H9 (cell line): ENCODE measurements around the gene ATRX. TPM values are rescaled to one million over a fixed set of nuclear protein-coding genes. Genes with fewer than 3 reads are reported as not detected.

Experiments used
- DNase-seq: peaks from one replicate; pipeline ENCODE4 v3.0.0-alpha.2; 2017
- H2AFZ ChIP-seq: one replicate; pipeline ENCODE4 v1.6.1; 2013; ENCODE audit warnings: mild to moderate bottlenecking, low read length, control low read depth, moderate library complexity
- H2AK5ac ChIP-seq: 2 replicates; pipeline ENCODE4 v1.6.1; 2013; ENCODE audit warnings: low read length, control low read depth, mixed read lengths; ENCODE audit not compliant: insufficient read length
- H2BK120ac ChIP-seq: one replicate; pipeline ENCODE4 v1.6.1; 2013; ENCODE audit warnings: low read depth, mild to moderate bottlenecking, low read length, control low read depth, inconsistent platforms; ENCODE audit not compliant: poor library complexity, severe bottlenecking
- H2BK12ac ChIP-seq: 2 replicates; pipeline ENCODE4 v1.6.1; 2013; ENCODE audit warnings: low read length, control low read depth, mixed read lengths, low read depth; ENCODE audit not compliant: insufficient read length
- H2BK15ac ChIP-seq: 2 replicates; pipeline ENCODE4 v1.6.1; 2013; ENCODE audit warnings: low read depth, low read length, control low read depth
- H2BK20ac ChIP-seq: one replicate; pipeline ENCODE4 v1.6.1; 2013; ENCODE audit warnings: low read depth, mild to moderate bottlenecking, low read length, control low read depth, inconsistent platforms; ENCODE audit not compliant: poor library complexity, severe bottlenecking
- H2BK5ac ChIP-seq: 2 replicates; pipeline ENCODE4 v1.6.1; 2013; ENCODE audit warnings: low read length, control low read depth, mixed read lengths; ENCODE audit not compliant: insufficient read length
- H3K14ac ChIP-seq: 2 replicates; pipeline ENCODE4 v1.6.1; 2013; ENCODE audit warnings: low read length, control low read depth; ENCODE audit not compliant: insufficient read depth
- H3K18ac ChIP-seq: 2 replicates; pipeline ENCODE4 v1.6.1; 2013; ENCODE audit warnings: low read depth, mild to moderate bottlenecking, mixed read lengths, low read length, control low read depth; ENCODE audit not compliant: insufficient read length
- H3K23ac ChIP-seq: 2 replicates; pipeline ENCODE4 v1.6.1; 2013; ENCODE audit warnings: low read length, control low read depth, mixed read lengths, low read depth; ENCODE audit not compliant: insufficient read length
- H3K23me2 ChIP-seq: 2 replicates; pipeline ENCODE4 v1.6.1; 2013; ENCODE audit warnings: low read depth, mild to moderate bottlenecking, mixed read lengths, low read length, control low read depth; ENCODE audit not compliant: insufficient read length, poor library complexity, severe bottlenecking
- H3K27ac ChIP-seq: 2 replicates; pipeline ENCODE4 v1.5.1; 2013; ENCODE audit warnings: low read length, control low read depth, mixed read lengths, low read depth; ENCODE audit not compliant: insufficient read length
- H3K27me3 ChIP-seq: 2 replicates; pipeline ENCODE4 v1.6.1; 2013; ENCODE audit warnings: low read length, control low read depth, inconsistent platforms; ENCODE audit not compliant: insufficient read depth
- H3K4ac ChIP-seq: 2 replicates; pipeline ENCODE4 v1.6.1; 2013; ENCODE audit warnings: low read depth, mild to moderate bottlenecking, control low read depth, inconsistent platforms, low read length, moderate library complexity
- H3K4me1 ChIP-seq: 2 replicates; pipeline ENCODE4 v1.6.1; 2013; ENCODE audit warnings: low read length, control low read depth, inconsistent platforms; ENCODE audit not compliant: insufficient read depth
- H3K4me2 ChIP-seq: 2 replicates; pipeline ENCODE4 v1.6.1; 2013; ENCODE audit warnings: low read length, control low read depth, mixed read lengths; ENCODE audit not compliant: insufficient read length, insufficient read depth
- H3K56ac ChIP-seq: 2 replicates; pipeline ENCODE4 v1.6.1; 2013; ENCODE audit warnings: low read depth, mild to moderate bottlenecking, mixed read lengths, low read length, control low read depth; ENCODE audit not compliant: insufficient read length
- H3K79me1 ChIP-seq: 2 replicates; pipeline ENCODE4 v1.6.1; 2013; ENCODE audit warnings: low read depth, mild to moderate bottlenecking, moderate library complexity, low read length, control low read depth, inconsistent platforms; ENCODE audit not compliant: insufficient read depth, poor library complexity, severe bottlenecking
- H3K79me2 ChIP-seq: 2 replicates; pipeline ENCODE4 v1.6.1; 2013; ENCODE audit warnings: low read length, control low read depth, inconsistent platforms; ENCODE audit not compliant: insufficient read depth
- H3K9ac ChIP-seq: 2 replicates; pipeline ENCODE4 v1.6.1; 2013; ENCODE audit warnings: low read length, control low read depth, mixed read lengths; ENCODE audit not compliant: insufficient read length; ENCODE audit errors: extremely low read depth
- H3K9me3 ChIP-seq: one replicate; pipeline ENCODE4 v1.6.1; 2013; ENCODE audit warnings: low read depth, low read length, inconsistent platforms; ENCODE audit not compliant: control insufficient read depth
- H3T11ph ChIP-seq: one replicate; pipeline ENCODE4 v1.6.1; 2013; ENCODE audit warnings: mild to moderate bottlenecking, low read length, control low read depth, inconsistent platforms
- H4K20me1 ChIP-seq: one replicate; pipeline ENCODE4 v1.6.1; 2013; ENCODE audit not compliant: control insufficient read depth, insufficient read length, insufficient read depth
- H4K5ac ChIP-seq: 2 replicates; pipeline ENCODE4 v1.6.1; 2013; ENCODE audit warnings: low read depth, mild to moderate bottlenecking, mixed read lengths, low read length, control low read depth; ENCODE audit not compliant: insufficient read length
- H4K8ac ChIP-seq: replicated peaks from 2 replicates; pipeline ENCODE4 v1.6.1; 2013; ENCODE audit warnings: low read length, control low read depth, mixed read lengths, low read depth; ENCODE audit not compliant: insufficient read length
- H4K91ac ChIP-seq: 2 replicates; pipeline ENCODE4 v1.6.1; 2013; ENCODE audit warnings: low read depth, mild to moderate bottlenecking, moderate library complexity, mixed read lengths, low read length, control low read depth; ENCODE audit not compliant: insufficient read length
- H3K27ac Mint-ChIP-seq, 3 experiments: 2 replicates in 2 of 3; 3 replicates in 1 of 3; pipeline ENCODE4 v1.8.0; 2020 to 2021; ENCODE audit warnings: mixed read lengths in 3 of 3, mild to moderate bottlenecking in 1 of 3, moderate library complexity in 1 of 3
- H3K27me3 Mint-ChIP-seq: 2 replicates; pipeline ENCODE4 v1.8.0; 2021; ENCODE audit warnings: low read depth, mild to moderate bottlenecking, moderate library complexity, mixed read lengths
- H3K36me3 Mint-ChIP-seq, 3 experiments: 2 replicates in 2 of 3; 3 replicates in 1 of 3; pipeline ENCODE4 v1.8.0; 2020 to 2021; ENCODE audit warnings: low read depth in 3 of 3, mixed read lengths in 3 of 3; ENCODE audit not compliant: insufficient read depth in 1 of 3
- H3K4me1 Mint-ChIP-seq, 2 experiments: 2 replicates each; pipeline ENCODE4 v1.8.0; 2020; ENCODE audit warnings: mixed read lengths in 2 of 2
- H3K4me3 Mint-ChIP-seq, 2 experiments: 2 replicates in 1 of 2; 3 replicates in 1 of 2; pipeline ENCODE4 v1.8.0; 2020 to 2021; ENCODE audit warnings: mild to moderate bottlenecking in 2 of 2, mixed read lengths in 2 of 2, moderate library complexity in 1 of 2
- H3K9me3 Mint-ChIP-seq, 2 experiments: 2 replicates in 1 of 2; 3 replicates in 1 of 2; pipeline ENCODE4 v1.8.0; 2020; ENCODE audit warnings: mild to moderate bottlenecking in 2 of 2, mixed read lengths in 2 of 2, moderate library complexity in 1 of 2
- CTCF ChIP-seq: fragments of 200-600 bp; sonication (generic); conservative IDR thresholded peaks from 3 replicates; pipeline ENCODE4 v1.8.0; 2021; ENCODE audit warnings: antibody characterized with exemption, mild to moderate bottlenecking
- WGBS: extraction: QIAGEN DNeasy Blood & Tissue Kit; methylation state at CpG from one replicate; pipeline ENCODE4 v1.1.7; 2013; ENCODE audit warnings: missing lambda C conversion rate, low lambda C conversion rate, mixed read lengths; ENCODE audit not compliant: insufficient read length; ENCODE audit errors: extremely low coverage; 5-methylcytosine and 5-hydroxymethylcytosine counted together
- total RNA-seq: library from RNA; stranded (reverse); gene quantifications from 2 replicates; pipeline ENCODE4 v1.2.1, GENCODE V29; 2021

Gene ATRX
- total RNA-seq, 1 experiment from 2014 or later: 76.0 TPM

- H3K27me3 ChIP-seq: no peaks in the 10 kb centered on the region
- no peaks in the 10 kb centered on the region for H4K20me1 ChIP-seq
- H3K4me1 ChIP-seq: no peaks in the 10 kb centered on the region
- no peaks in the 10 kb centered on the region for H3K23me2 ChIP-seq
- H3K79me2 ChIP-seq: no peaks in the 10 kb centered on the region
- H2BK120ac ChIP-seq: no peak overlapping the region
- no peak overlapping the region for H2AK5ac ChIP-seq
- no peaks in the 10 kb centered on the region for H3K9me3 ChIP-seq
- H2AFZ ChIP-seq: no peak overlapping the region
- no peak overlapping the region for H4K5ac ChIP-seq
- Mint-ChIP-seq H3K9me3 (peaks cover 45 to 53% of the 10 kb centered on the region in 2 experiments), H3K27ac (no peak overlapping the region), H3K4me1 (no peaks in the 10 kb centered on the region), H3K27me3 (no peaks in the 10 kb centered on the region), H3K4me3 (no peak overlapping the region), H3K36me3 (peaks cover 0 to 2% (median 0%) of the 10 kb centered on the region in 3 experiments; a peak in 2 of 7 replicates)
- H3K14ac ChIP-seq: no peak overlapping the region
- H2BK5ac ChIP-seq: no peak overlapping the region
- no peak overlapping the region for H3K9ac ChIP-seq
- no peaks in the 10 kb centered on the region for H3K79me1 ChIP-seq
- H3T11ph ChIP-seq: no peak overlapping the region
- H3K27ac ChIP-seq: no peak overlapping the region
- H3K4ac ChIP-seq: no peak overlapping the region
- TF ChIP-seq CTCF: no peak
- H2BK12ac ChIP-seq: no peak overlapping the region
- H4K91ac ChIP-seq: no peak overlapping the region
- H3K18ac ChIP-seq: no peak overlapping the region
- H3K4me2 ChIP-seq: no peak overlapping the region
- H3K23ac ChIP-seq: no peak overlapping the region
- no peak overlapping the region for H3K56ac ChIP-seq
- no peak for DNase-seq
- WGBS: no CpG with 5 or more reads among the region's 1 CpG
- no peak overlapping the region for H2BK15ac ChIP-seq
- no peak overlapping the region for H2BK20ac ChIP-seq
- H4K8ac ChIP-seq: no peak overlapping the region
These were observed 9.1 kb upstream of the ATRX start for GRCh38 chrX:77795124-77795523.
